ENCODE data around the gene DLX3.
"Not testable (repeated sequence)": the region's sequence is repeated elsewhere in the genome, so short reads cannot be mapped to it uniquely, and the experiment has no call there.

DLX3 gene

DNA sequence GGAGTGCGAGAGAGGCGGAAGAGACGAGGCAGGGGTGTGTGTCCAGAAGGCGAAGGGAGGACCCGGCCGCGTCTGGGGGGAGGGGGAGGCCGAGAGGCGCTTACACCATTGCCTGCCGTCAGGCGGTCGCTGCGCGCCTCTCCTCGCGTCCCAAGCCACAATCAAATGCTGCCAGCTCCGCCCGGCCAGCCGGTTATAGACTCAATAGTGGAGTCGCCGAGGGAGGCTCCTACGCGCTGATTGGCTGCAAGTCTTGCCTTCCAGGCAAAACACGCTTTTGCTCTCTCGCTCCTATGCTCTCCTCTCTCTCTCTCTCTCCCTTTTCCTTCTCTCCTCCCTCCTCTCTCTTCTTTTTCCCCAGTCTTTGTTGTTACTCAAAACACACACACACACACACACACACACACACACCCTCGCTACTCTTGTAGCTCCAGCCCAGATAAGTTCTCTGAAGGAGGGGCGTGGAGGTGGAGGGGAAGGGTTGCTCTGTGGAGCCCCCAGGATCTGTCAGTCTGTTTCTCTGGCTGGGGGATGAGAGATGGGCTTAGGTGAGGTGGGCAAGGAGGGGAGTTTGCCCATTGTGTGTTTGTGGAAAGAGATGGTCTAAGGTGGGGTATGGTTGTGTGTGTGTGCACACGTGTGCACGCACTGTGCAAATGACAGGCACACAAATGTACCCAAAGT, at the start of gene DLX3:
Gene DLX3 (minus strand): TSS at position 170 of the 684 bp plus-strand sequence. CDS start 226 bp downstream, outside the sequence.
- DNase-seq (ENCODE audit: low read depth in 4 of 4, low spot score in 1 of 4): no peak

GRCh38 chr17:50044483-50044882, 49.5 kb upstream of the DLX3 start:
- no peak for DNase-seq (ENCODE audit: low read depth in 4 of 4, low spot score in 1 of 4)

GRCh38 chr17:50043290-50044148, 48.5 kb upstream of the DLX3 start:
- DNase-seq (ENCODE audit: low read depth in 4 of 4, low spot score in 1 of 4): no peak

DNA sequence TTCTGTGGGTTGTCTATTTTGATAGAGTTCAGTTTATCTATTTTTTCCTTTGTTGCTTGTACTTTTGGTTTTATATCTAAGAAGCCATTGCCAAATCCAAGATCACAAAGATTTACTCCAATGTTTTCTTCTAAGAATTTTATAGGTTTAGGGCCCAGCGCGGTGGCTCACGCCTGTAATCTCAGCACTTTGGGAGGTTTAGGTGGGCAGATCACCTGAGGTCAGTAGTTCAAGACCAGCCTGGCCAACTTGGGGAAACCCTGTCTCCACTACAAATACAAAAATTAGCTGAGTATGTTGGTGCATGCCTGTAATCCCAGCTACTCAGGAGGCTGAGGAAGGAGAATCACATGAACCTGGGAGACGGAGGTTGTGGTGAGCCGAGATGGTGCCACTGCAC, 47.2 kb upstream of the DLX3 start:
- DNase-seq (ENCODE audit: low read depth in 4 of 4, low spot score in 1 of 4): no peak

- not testable (repeated sequence) for DNase-seq (ENCODE audit: low read depth in 4 of 4, low spot score in 1 of 4)
Observed at GRCh38 chr17:50040496-50040895, 45.5 kb upstream of the DLX3 start.

GRCh38 chr17:50039058-50039457, 44.0 kb upstream of the DLX3 start:
- DNase-seq (ENCODE audit: low read depth in 4 of 4, low spot score in 1 of 4): no peak

DNA sequence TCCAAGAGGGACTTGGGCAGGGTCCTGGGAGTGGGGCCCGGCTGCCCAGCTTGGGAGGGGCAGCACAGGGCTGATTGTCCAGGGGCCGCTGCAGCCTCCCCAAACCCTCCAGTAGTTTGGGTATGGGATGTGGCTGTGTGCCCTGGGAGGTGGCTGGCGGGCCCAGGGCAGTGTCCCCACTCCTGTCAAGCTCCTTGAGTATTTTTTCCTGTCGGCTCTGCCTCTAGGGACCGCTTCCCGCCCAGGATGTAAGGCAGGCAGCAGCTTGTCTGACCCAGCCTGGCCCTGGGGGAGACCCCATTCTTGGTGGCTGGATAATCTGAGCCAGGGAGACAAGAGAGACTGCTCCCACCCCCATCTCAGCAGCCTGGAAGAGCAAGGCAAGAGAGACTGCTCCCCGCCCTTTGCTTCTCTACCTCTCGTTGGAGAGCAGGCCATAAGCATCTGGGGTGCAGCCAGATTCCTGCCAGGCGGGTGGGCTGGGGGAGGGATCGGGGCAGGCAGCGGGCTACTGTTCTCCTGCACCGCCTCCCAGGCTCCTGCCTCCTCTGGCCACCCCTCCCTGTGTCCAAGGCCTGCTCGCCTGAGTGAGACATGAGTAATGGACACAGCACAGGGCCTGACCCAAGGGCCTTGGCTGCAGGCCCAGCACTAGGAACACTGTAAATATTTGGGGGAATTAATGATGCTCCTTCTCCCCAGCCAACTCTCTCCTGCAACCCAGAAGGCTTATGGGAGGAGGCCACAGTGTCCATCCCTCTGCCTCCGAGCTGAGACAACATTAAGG, 42.5 kb upstream of the DLX3 start:
- no peak for DNase-seq (ENCODE audit: low read depth in 4 of 4, low spot score in 1 of 4)

DNA sequence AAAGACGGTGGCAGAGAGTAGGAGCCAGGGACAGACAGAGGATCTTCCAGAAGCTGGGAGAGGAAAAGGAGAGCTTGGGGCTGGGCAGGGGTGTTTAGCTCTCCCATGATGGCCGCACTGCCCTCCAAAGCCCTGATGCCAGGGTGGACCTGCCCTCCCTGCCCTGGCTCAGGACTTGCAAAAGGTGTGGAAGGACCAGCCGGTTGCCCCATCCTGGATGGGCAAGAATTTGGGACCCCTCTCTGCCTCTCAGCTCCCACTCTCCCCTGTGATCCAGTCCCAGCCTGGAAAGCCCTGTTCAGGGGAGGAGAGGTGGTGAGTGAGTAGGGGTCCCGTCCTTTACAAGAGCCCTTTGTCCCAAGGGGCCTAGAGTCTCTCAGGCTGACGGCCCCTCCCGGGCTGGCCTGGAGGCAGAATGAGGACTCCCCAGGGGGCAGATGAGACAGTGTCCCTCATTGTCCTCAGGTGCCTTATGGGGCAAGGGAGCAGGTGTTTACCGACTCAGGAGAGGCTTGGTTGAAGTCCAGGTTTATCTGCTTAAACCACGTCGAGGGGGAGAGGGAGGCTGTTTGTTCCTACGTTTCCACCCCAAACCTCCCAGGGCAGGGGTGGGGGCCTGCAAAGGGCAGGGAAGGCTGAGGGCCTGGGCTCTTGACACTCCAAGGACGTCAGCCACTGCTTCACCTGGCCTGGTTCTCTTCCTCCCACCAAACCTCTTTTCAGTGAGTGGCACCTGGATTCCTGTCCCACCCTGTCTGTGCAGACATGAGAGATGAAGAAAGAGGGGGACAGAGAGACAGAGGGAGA, 41.6 kb upstream of the DLX3 start:
- no peak for DNase-seq (ENCODE audit: low read depth in 4 of 4, low spot score in 1 of 4)

- no peak for DNase-seq (ENCODE audit: low read depth in 4 of 4, low spot score in 1 of 4)
Observed at GRCh38 chr17:50035945-50036344, 40.9 kb upstream of the DLX3 start.

GRCh38 chr17:50035421-50035879, 40.4 kb upstream of the DLX3 start:
- no peak for DNase-seq (ENCODE audit: low read depth in 4 of 4, low spot score in 1 of 4)

- DNase-seq (ENCODE audit: low read depth in 4 of 4, low spot score in 1 of 4): no peak
Observed at GRCh38 chr17:50034498-50035364, 39.7 kb upstream of the DLX3 start.

- no peak for DNase-seq (ENCODE audit: low read depth in 4 of 4, low spot score in 1 of 4)
Observed at GRCh38 chr17:50033316-50033715, 38.3 kb upstream of the DLX3 start.

DNA sequence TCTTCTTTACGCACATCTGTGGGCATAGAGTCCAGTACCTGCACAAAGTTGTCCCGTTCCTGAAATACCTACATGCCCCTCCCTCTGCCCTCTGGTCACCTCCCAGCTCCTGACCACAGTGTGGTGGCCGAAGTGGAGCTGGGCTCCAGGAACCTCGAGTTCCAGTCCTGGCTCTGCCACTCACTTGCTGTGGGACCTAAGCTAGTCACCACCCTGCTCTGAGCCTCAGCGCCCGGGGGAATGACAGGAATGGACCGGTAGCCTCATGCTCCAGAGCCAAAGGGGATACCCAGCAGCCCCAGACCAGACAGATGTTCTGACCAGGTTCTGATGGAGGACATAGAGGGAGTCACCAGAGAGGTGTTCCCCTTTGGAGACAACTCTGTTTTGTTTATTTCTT, 34.2 kb upstream of the DLX3 start:
- DNase-seq (ENCODE audit: low read depth in 4 of 4, low spot score in 1 of 4): no peak

DNA sequence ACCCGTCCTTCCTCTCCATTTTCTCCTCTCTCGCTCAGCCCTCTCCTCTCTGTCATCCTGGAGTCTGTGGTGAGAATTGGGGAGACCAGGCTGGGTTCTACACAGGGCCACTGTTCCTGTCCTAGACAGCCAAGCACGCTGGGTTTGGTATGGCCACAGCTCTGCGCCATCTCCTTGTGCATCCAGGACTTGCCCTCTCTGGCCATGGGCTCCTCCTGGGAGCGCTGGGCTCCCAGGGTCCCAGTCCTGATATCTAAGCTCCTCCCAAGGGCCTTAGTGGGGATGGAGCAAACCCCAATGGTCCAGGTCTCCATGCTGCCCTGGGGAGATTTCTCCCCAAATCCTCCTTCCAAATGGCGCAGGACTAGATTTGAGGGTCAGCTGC, 33.7 kb upstream of the DLX3 start:
- no peak for DNase-seq (ENCODE audit: low read depth in 4 of 4, low spot score in 1 of 4)

GRCh38 chr17:50027881-50028735, 33.1 kb upstream of the DLX3 start:
- no peak for DNase-seq (ENCODE audit: low read depth in 4 of 4, low spot score in 1 of 4)

GRCh38 chr17:50027172-50027880, 32.3 kb upstream of the DLX3 start:
- no peak for DNase-seq (ENCODE audit: low read depth in 4 of 4, low spot score in 1 of 4)

DNA sequence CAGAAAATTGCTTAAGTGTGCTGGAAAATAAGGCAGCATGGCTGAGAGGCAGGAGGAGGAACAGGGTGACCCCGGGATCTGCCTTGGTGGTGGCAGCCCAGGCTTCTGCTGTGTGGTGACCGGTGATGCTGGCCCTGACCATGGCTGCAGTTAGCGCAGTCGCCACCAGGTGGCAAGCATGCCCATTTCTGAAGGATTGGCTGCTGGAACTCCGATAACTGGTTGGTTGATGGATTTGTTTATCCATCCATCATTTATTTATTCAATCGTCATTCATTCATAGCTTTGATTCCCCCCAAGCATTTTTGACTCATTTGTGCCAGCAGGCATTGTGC, 31.8 kb upstream of the DLX3 start:
- peak; percentile 54 to 76 (median 69) for DNase-seq (ENCODE audit: low read depth in 4 of 4, low spot score in 1 of 4)

DNA sequence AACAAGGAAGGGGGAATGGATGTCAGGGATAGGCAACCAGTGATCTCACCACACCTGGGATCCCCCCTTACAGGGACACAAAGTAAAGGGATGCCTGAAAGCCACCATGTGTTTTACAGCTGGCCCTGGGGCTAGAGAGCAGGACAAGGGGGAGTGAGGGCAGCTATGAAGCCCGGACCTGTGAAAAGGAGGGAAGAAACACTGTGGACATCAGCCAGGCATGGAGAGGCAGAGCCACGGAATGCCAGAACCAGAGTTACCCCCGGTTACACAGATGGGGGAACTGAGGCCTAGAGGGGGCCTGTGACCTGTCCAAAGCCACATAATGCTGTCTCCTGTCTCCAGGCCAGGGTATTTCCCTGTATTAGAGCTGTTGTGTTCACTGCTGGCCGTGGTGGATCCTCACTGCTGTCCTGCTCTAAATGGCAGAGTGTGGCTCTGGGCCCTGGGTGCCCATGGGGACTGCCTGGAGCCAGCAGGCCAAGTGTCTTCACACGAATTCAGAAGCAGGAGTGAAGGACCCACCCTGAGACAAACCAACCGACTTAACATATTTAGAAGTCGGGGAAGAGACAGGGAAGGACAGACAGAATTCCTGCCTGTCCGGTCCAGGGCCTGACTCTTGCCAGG, 31.1 kb upstream of the DLX3 start:
- no peak for DNase-seq (ENCODE audit: low read depth in 4 of 4, low spot score in 1 of 4)
